ENCODE data around the gene BTBD6.

Gene BTBD6

DNA sequence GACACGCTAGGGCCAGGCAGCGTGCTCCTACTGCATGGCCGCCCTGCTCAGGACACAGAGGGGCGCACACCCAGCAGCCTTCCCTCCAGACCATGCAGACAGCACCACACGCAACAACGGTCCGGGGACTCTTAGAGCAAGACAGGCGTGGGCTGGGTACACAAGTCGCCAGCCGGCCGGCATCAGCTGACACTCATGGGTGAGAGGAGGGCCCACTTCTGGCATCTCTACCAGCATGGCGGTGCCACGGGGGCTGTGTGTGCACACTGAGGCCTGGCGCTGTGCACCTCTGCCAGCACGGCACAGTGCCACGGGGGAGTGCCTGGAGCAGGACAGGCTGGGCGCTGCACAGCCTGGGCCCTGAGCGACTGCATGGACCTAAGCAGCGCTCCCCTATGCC lies 6.7 kb upstream of the BTBD6 start:
- FAIRE-seq, result no peak

DNA sequence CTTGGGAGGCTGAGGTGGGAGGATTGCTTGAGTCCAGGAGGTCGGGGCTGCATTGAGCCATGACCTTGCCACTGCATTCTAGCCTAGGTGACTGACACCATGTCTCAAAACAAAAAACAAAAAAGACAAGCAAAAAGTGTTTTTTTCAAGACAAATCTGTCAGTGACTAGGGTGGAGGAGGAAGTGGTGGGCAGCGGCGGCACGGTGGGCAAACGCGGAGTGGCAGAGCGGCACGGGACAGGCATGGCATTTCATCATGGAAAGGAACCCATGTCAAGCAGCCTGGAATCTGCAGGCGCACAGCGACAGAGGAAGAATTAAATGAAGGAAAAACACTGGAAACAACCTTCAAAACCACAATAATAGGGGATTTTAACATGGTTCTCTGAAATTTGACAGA lies 4.0 kb upstream of the BTBD6 start:
- no peak for FAIRE-seq

- FAIRE-seq, result no peak
These were observed 1.3 kb upstream of the BTBD6 start for GRCh38 chr14:105247026-105247425.

DNA sequence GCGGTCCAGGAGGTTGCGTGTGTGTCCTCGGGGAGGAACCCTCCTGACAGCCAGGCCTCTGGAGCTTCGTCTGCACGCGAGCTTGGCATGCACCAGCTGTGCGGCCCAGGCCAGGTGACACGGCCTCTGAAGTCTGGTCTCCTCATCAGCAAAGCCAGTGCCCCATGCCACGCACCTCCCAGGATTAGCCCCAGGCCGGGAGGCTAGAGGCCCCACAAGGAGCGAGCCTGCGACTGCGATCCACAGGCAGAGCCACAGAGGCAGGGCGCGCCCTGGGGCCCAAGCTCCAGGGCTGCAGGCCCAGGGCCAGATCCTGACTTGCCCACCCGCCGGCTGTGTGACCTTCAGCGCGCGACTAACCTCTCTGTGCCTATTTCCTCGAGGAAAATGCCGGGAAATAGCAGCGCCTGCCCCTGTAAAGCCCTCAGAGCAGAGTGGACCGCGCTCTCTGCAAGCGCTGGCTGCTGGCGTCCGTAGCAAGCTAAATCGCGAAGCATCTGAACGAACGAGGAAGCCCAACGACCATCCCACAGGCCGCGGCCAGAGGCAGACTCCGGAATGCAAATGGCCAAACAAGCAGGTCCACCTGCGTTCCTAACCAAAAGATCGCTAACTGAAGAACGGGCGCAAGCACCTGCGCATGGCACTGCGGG lies 492 bp upstream of the BTBD6 start:
- FAIRE-seq, result no peak

DNA sequence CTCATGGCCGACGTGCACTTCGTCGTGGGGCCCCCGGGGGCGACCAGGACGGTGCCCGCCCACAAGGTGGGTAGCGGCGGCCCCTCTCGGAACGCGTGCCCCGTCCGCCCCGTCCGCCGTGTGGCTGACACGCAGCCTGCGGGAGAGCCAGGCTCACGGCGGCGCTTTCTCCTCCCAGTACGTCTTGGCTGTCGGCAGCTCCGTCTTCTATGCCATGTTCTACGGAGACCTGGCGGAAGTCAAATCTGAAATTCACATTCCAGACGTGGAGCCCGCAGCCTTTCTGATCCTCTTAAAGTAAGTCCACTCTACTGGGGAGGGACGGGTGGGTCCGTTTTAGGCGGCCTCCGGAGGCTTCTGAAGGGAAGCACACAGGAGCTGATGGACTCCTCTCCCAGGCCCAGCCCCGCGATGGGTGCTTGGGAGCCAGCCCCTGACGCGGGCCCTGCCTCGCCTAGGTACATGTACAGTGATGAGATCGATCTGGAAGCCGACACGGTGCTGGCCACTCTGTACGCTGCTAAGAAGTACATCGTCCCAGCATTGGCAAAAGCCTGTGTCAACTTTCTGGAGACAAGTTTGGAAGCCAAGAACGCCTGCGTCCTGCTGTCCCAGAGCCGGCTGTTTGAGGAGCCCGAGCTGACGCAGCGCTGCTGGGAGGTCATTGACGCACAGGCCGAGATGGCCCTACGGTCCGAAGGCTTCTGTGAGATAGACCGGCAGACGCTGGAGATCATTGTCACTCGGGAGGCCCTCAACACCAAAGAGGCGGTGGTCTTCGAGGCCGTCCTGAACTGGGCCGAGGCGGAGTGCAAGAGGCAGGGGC lies 1.1 kb downstream of the BTBD6 start:
- FAIRE-seq, result no peak

- FAIRE-seq, result no peak
These were observed 1.7 kb downstream of the BTBD6 start for GRCh38 chr14:105250008-105250366.

DNA sequence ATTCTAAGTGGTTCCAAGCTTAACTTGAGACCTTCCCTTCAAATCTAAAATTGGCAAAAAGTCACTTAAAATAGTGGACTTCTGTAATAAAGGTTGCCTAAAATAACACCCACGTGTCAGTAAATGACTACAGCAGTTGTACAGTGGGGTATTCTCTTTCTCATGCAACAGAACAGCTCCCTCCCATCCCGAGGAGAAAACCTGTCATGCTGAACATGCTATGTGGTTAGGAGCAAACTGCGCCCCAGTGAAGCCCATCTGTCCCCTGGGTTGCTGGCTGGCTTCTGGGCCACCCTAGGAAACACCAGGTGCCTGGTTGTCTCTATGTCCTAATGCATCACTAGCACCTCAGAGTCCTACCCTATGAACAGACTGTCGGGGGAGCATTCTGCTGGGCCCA lies 2.7 kb downstream of the BTBD6 start:
- FAIRE-seq, result no peak

DNA sequence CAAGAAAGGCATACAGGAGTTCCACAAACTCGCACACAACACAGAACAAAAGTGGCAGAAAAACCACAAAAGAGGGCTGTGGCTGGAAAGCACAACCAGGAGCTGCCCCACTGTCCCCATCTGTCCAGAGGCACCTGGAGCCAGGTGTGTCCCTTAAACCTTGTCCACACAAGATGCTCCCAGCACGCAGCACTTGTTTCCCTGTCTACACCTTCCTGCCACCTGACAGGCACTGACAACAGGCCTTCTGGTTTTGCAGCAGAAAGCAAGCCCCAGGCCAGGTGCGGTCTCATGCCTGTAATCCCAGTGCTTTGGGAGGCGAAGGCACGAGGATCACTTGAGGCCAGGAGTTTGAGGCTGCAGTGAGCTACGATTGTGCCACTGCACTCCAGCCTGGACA lies 3.6 kb downstream of the BTBD6 start:
- no peak for FAIRE-seq

DNA sequence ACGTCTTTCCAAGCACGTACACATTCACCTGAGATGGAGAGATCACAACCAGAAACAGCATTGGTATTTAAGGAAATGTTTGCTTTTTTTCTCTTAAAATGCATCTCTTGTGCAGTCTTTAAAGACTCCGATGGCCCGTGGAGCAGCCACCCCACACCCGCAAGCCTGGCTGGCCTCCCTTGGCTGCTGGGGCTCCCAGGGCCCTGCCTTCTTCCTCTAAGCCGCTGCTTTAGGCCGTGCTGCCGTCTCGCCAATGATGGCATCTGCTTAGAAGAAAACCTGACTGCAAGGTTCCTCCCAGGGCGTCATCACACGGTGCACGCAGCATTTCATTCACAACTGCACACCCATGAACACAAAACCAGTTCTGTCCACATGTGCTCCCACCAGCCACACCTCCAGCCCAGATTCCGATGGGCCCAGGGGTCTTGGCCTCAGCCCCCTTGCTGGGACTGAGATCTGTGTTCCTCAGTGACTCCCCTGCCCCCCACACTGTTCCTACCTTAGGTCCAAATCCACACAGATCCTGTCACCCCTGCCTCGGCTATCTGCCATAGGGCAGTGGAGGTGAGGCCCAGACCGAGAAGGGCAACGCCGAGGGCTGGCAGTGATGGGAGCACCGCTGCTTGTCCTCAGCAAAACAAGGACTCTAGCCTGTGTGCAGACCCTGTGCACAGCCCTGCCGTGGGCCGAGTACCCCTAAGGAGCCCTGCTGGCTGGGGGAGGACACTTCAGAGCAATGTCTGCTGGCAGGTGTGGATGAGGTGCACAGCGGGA lies 4.4 kb downstream of the BTBD6 start:
- no peak for FAIRE-seq

DNA sequence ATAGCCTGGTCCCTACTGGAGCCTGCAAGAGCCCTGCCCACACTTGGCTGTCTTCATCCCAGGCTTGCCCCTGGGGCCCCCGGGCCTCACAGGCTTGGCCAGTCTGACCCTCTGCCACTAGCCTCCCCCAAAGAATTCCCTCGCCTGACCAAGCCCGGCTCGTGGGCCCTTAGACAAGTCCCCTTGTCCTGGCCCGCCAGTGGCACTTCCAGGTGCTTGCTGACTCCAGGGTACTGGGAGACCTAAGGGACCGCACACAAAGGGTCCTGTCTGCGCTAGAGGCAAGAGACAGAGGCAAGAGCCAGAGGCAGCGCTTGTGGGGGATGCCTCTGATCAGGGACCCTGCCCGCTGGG lies 5.0 kb downstream of the BTBD6 start:
- no peak for FAIRE-seq

DNA sequence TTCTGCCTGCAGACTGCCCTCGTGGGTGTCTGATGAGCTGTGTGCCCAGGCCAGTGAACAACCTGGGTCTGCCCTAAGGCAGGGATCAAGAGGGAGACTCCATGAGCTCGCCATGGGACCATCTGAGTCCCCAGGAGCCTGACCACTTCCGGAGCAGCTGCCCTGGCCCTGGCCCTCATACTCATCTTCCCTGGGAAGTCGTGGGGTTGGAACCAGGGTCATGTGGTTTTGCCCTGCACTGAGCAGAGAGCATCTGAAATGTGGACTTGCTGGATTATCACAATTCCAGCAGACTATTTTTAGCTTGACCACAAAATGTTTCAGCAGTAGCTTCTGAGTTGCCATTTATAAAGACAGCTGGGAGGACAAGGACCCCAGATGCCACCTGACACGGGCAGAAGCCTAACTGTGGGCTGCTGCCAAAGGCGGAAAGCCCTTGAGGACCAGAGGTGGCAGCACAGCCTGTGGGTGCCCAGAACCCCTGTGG lies 6.7 kb downstream of the BTBD6 start:
- FAIRE-seq, result no peak

- FAIRE-seq, result no peak
These were observed 8.1 kb downstream of the BTBD6 start for GRCh38 chr14:105256292-105256960.

- no peak for FAIRE-seq
These were observed 9.1 kb downstream of the BTBD6 start for GRCh38 chr14:105257464-105257863.

GRCh38 chr14:105258846-105259245 lies 10.5 kb downstream of the BTBD6 start:
- no peak for FAIRE-seq

- no peak for FAIRE-seq
These were observed 12.6 kb downstream of the BTBD6 start for GRCh38 chr14:105260959-105261358.

DNA sequence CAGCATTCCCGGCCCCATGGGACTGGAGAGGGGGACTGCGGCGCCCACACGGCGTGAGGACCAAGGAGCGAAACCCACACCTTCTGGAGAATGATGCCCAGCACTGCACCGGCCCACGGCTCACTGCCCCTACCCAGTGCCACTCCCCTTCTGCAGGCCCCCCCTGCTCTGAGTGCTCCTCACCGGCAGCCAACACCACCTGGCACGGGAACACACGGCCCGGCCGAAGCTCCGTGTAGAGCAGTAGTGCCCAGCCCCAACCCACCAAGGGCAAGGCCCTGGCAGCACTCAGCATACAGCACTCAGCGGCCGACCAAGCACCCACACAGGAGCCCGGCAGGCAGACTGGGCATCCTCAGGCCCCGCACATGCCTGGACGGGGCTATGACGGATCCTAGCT lies 13.4 kb downstream of the BTBD6 start:
- no peak for FAIRE-seq

DNA sequence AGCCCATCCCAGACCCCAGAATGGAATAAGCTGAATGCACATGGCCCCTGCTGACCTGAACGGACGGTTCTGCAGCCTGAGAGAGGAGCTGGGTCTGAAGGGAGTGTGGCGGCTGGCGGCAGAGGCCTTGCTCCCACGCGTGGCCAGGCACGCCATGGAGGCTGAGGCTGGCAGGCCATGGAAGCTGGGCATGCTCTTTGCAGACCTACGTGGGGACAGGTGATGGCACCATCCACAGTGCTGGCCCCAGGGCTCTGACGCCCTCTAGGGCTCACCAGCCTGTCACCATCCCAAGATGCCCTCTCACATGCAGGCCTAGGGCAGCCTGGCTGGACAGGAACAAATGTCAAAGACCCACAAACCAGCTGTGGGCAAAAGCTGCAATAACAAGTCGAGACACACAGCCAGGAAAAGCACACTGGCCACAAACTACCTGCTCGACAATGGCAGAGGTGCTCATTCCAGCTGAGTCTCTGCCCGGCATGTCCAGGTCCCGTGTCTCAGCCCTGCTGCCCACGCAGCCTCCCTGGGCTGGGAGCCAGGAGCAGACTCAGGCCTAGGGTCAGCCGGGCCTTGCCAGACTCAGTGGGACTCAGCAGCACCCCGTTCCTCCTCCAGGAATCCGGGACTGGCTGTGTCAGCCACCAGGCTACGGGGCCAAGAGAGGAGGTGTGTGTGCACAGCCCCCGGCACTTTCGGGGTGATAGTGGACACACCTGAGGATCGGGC lies 19.7 kb downstream of the BTBD6 start:
- FAIRE-seq, result no peak

GRCh38 chr14:105268736-105269354 lies 20.5 kb downstream of the BTBD6 start:
- FAIRE-seq, result no peak

DNA sequence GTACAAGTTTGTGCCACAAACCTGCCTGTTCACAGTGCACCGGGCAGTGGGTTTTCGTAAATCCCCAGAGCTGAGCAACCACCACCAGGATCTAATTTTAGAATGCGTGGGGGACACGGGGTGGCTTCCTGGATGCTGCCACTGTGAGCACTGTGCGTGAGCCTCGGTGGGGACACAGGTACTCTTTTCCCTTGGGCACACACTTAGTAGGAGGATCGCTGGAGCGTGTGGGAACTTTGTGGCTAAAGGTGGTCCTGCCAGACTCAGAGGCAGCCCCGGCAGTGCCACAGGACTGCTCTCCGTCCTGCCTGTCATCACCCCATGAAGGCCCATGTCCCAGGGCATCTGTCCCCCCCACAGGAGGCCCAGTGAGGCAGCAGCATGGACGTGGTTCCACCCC lies 21.1 kb downstream of the BTBD6 start:
- FAIRE-seq, result no peak

DNA sequence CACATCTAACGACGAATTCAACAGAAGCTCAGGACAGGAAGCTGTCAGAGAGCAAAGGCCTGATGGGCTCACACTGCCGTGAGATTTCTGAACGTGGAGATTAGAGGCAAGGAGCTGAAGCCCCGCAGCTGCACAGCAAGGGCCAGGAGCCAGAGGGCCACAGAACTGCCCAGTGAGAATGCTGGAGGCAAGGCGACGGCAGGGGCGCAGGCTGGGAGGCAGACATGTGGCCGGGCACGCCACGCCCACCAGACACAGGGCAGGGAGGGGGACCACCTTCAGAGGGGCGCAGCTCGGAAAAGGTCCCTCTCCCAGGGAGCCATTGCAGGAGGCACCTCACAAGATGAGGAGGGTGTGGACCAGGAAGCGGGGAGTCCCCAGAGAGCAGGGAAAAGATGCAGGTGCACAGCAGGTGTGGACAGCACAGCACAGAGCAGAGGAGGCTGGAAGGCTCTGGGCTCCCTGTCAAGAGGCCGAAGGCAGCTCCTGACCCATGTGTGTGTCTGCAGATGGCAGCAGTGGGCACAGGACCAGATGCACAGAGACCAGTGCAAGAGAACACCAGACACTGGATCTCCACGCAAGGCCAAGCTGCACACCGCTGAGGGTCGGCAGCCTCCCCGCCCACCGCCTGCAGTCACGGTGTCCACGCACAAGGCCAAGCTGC lies 23.0 kb downstream of the BTBD6 start:
- no peak for FAIRE-seq

- no peak for FAIRE-seq
These were observed 24.3 kb downstream of the BTBD6 start for GRCh38 chr14:105272623-105273022.

DNA sequence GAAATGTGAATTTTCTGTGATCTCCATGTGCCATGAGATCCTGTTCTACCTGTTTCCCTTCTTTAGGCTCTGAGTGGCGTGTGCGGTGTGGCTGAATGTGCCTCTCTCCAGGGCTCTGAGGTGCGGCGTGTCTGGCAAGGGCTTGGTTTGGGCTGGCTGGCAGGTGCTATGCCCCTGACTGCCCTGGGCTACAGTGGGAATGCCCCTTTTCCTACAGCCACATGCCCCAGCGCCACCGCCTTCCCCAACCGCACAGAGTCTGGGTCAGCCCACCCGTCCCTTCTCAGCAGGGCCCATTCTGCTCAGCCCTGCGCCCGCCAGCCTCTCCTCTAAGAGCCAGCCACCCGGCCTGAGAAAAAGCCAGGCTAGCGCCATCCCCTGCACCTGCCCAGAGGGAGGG lies 24.7 kb downstream of the BTBD6 start:
- FAIRE-seq, result no peak

All from A204.1 (cell line).